ENCODE data around the gene ZNF341.

- TF ChIP-seq CTCF (IDR thresholded peaks at IDR 0.05) (no peak), POLR2A (IDR thresholded peaks at IDR 0.05) (no peak)
Measured at GRCh38 chr20:33798444-33798843, 66.6 kb downstream of the ZNF341 start.
